Activated CD8-positive, alpha-beta memory T cell treated with anti-CD3 and anti-CD28 coated beads, Interleukin-2, amount 50 U/mL, for 48 hours (primary cell): ENCODE results near the gene TUBA4A.

Experiments used
- DNase-seq: peaks from one replicate; pipeline ENCODE4 v3.0.0-alpha.2; 2020

The TUBA4A gene

GRCh38 chr2:219229305-219230058 lies 24.2 kb downstream of the TUBA4A start, which contains the start of the genes ANKZF1 and ATG9A:
Gene ANKZF1, plus strand, starts transcription at chr2:219229806. Its CDS starts 452 bp downstream, at chr2:219230258.
Gene ATG9A, minus strand, starts transcription at chr2:219229636. Its CDS starts 1,612 bp downstream, at chr2:219228024.
- peak; percentile 97 for DNase-seq

DNA sequence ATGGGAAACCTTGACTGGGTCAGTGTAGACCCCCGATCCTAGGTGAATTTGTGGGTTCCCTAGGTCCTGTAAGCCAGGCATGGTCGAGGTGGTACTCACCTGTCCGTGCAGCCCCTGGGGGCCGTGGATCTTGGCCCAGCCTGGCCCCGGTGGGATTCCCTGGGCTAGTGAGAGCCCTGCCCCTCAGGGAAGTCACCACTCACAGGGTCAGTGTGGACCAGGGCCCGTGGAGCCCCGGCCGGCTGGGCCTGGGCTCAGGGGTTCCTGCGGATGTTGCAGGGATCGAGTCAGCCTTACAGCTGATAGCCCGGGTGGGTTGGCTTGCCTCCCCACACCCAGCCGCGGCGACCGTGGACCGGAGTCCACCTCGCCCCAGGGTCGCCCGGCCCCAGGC lies 24.8 kb downstream of the TUBA4A start:
- DNase-seq: no peak

- no peak for DNase-seq
Measured at GRCh38 chr2:219228041-219228910, 25.4 kb downstream of the TUBA4A start.

DNA sequence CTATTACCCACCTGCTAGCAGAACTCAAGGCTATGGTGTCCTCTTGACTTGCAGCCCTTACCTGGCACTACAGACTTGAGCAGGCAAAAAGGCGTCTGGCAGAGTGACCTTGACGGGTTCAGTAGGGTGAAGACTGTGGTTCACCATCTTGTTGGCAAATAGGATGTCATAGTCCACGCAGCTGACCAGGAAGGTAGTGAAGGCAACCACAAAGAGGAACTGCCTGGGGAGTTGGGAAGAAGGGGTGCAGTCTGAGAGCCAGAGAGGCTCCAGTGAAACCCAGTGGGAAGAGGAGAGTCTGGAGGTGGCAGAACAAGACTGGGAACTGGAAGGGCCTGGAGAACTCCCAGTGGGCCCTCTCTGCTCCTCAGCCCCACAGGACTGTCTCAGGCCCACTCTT lies 28.4 kb downstream of the TUBA4A start:
- no peak for DNase-seq

- DNase-seq: no peak
Measured at GRCh38 chr2:219223831-219224610, 29.7 kb downstream of the TUBA4A start.

- no peak for DNase-seq
Measured at GRCh38 chr2:219221957-219222518, 31.7 kb downstream of the TUBA4A start.

DNA sequence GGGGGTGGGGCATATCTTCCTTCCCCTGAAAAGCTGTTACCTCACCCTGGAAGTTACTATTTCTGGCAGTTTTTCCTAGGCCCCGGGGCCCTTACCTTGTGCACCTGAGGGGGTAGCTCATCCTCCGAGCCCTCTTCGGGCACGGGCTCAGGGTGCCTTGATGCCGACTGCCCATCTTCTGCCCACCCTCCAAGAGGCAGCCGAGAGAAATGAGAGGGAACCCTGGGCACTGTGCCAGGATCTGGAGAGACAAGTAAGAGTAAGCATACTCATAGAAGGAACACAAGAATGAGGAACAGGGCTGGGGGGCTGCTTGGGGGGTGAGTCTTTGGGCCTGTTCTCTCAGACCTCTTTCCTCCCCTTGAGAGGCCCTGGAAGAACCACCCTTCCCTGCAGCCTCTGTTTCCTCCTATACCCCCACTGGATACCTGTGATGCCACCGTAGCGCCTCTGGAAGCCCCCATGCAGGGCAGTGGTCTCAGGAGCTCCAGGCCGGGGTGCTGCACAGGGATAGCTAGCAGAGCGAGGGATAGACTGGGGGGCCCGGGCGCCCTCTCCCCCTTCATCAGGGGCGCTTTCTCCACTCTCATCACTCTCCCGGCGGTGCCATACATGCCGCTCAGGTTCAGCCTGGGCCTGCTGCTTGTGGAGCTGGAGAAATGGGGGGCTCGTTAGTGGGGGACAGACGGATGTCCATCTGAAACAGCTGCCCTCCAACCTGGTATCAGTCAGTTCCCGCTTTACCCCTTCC lies 32.9 kb downstream of the TUBA4A start:
- no peak for DNase-seq

DNA sequence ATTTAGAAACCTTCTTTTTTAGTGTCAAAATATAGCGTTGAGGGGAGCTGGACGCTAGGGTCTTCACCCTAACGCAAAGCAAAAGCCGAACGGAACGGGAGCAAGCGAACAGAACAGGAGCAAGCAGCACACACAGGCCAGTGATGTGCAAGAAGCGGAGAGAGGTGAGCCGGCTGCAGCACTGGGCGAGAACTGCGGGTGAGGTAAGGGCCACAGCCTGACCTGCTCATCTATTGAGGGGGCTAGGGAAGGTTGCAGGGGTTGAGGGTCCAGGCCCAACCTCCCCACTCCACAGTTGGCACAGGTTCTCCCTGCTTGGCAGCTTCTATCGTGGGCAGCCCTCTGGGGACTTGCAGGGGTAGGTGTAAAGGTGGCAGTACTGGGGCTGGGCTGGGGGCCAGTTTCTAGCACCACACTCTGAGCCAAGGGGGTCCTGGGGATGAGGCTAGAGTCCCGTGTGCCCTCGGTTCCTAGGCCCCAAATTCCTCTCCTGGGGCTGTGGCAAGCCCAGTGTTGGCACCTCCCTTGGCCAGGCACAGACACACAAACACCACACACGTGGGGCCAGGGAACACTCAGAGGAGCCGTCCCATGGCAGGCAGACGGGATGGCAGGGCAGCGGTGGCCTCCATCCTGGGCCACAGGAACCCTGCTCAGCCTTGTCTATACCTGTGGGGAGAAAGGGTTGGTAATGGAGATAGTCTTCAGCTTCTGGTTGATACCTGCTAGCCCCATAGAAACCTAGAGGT lies 33.8 kb downstream of the TUBA4A start:
- DNase-seq: no peak

GRCh38 chr2:219218732-219219701 lies 34.7 kb downstream of the TUBA4A start, which contains the start of gene ABCB6:
Gene ABCB6, minus strand, starts transcription at chr2:219218958. Its CDS starts 285 bp downstream, at chr2:219218673.
- peak; percentile 92 for DNase-seq

- DNase-seq: no peak
Measured at GRCh38 chr2:219218217-219218731, 35.4 kb downstream of the TUBA4A start.

DNA sequence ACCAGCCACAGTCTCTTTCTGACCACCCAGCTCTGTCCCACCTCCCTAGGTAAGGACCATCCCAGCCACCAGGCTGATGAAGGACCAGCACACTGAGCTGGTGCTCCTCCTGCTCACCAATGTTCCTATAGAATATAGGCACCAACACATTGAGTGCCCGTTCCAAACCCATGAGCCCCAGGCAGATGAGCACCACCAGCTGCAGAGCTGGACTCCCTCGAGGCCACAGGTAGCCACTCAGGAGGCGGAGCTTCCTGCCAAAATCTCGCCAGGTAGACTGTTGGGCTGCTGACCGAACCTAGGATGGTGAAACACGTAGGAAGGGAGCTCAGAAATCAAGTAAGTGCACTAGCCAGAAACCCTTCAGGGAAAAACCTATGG lies 37.2 kb downstream of the TUBA4A start:
- no peak for DNase-seq

GRCh38 chr2:219215871-219216534 lies 37.7 kb downstream of the TUBA4A start:
- no peak for DNase-seq

DNA sequence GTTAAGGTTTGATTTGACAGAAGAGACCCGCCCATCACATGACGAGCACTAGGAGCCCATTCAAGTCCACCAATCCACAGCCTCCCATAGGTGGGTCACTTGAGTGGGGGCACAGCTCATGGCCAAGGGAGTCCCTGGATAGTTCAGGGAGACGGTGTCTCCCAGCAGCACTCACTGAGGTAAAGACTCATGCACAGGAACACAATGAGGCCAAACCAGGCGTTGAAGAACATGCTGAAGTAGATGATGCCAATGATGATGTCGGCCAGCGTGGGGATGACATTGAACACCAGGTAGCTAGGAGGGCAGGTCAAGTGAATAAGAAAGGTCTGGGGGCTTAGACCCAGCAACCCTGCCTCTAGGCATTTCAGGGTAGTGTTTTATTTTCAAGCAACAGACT lies 38.9 kb downstream of the TUBA4A start:
- no peak for DNase-seq

GRCh38 chr2:219214141-219214540 lies 39.6 kb downstream of the TUBA4A start:
- DNase-seq: no peak

- no peak for DNase-seq
Measured at GRCh38 chr2:219213486-219214071, 40.1 kb downstream of the TUBA4A start.

DNA sequence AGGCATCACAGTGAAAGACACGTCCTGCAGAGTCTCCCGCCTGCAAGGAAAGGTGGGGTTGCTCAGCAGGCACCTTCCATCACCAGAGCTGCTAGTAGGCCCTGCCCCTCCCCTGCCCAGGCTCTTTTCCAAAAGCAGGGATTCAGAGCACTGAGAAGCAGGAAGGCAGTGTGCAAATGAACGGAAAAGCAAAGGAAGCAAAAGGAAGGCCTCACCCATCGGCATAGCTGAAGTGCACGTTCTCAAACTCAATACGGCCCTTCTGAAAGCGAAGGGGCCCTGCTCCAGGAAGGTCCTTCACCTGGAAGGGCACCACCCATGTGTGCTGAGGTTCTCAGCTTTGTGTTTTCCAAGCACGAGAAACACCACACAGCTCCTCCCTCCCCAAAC lies 40.7 kb downstream of the TUBA4A start:
- DNase-seq: no peak

DNA sequence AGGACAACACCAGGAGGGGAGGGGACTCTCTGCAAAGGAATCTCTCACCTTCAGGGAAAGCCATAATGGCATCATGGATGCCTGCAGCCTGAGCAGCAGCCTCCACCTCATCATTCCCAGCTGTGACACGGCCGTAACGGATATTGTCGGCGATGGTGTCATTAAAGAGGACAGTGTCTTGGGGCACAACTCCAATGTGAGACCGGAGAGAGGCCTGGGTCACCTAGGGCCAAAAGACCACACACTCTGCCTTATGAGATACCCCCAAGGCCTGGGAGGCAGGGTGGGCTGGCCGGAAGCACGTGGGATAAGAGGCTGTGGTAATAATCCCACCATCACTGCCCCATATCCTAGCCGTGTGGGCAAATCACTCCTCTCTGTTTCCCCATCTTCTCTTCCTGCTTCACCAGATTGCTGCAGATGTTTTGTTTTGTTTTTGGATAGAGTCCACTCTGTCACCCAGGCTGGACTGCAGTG lies 42.8 kb downstream of the TUBA4A start:
- DNase-seq: no peak

GRCh38 chr2:219210196-219210885 lies 43.4 kb downstream of the TUBA4A start:
- DNase-seq: no peak
